DMS114 treated with DMSO at 0.1 percent for 48 hours (cell line): ENCODE data around the gene STX4.
"Not testable (repeated sequence)": the region's sequence is repeated elsewhere in the genome, so short reads cannot be mapped to it uniquely, and the experiment has no call there.

Experiments used
- DNase-seq: peaks from one replicate; lab custom pipeline; 2025; ENCODE audit not compliant: unreplicated experiment; lab: John Stamatoyannopoulos, UW

STX4 gene

GRCh38 chr16:30998852-30999761, 34.3 kb upstream of the STX4 start:
- DNase-seq, result no peak

DNA sequence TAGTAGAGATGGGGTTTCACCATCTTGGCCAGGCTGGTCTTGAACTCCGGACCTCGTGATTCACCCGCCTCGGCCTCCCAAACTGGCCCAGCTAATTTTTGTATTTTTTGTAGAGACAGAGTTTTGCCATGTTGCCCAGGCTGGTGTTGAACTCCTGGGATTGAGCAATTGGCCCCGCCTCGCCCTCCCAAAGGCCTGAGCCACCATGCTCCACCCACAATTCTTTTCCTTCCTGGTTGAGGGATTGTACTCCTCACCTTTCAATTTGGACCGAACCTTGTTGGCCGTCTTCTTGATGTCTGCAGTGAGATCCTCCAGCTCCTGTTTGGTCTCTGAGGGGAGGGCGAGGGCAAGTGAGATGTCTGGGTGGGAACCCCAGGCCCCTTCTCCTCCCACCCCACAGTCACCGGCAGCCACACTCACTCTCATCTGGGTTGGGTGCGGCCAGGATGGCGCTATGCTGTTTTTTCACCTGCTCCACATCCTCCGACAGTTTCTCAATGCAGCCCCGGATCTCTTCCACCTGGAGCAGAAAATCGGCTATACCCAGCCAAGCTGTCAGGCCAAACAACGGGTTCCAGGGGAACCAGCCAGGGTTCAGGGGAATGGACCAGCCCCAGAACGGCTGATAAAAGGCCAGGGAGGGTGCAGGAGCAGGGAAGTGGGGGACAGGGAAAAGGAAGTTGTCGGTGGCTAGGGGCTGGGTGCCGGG, 32.5 kb upstream of the STX4 start:
- no peak for DNase-seq

DNA sequence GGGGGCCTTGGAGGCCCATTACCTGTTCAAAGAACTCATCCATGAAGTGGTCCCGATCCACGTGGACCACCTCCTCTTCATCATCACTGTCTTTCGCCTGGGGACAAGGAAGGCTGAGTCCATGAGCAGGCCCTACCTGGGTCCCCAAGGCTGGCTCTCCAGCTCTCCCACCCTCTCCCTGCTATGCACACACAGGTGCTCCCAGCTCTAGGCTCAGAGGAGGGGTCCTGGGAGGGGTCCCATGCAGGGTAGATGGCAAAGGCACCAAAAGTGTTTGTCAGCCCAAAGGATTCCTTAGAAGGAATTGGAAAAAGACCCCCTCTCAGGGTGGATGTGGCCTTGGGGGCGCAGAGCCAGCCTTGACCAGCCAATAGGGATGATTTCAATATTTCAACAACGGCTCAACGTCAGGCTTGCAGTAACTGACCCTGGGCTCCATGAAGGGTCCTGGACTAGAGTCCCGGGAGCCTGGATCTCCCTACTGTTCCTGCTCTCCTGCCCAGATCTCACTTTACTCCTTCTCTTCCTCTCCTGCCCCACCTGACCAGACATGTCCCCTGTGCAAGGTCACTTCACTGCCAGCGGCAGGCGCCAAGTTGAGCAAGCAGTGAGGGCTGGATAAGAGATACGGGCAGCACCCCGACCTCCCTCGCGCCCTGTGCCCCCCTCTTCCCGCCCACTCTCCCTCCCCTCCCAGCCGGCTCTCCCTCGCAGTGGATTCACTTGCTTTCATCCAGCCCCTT, 31.7 kb upstream of the STX4 start:
- no peak for DNase-seq

GRCh38 chr16:31002250-31002700, 31.1 kb upstream of the STX4 start:
- no peak for DNase-seq

DNA sequence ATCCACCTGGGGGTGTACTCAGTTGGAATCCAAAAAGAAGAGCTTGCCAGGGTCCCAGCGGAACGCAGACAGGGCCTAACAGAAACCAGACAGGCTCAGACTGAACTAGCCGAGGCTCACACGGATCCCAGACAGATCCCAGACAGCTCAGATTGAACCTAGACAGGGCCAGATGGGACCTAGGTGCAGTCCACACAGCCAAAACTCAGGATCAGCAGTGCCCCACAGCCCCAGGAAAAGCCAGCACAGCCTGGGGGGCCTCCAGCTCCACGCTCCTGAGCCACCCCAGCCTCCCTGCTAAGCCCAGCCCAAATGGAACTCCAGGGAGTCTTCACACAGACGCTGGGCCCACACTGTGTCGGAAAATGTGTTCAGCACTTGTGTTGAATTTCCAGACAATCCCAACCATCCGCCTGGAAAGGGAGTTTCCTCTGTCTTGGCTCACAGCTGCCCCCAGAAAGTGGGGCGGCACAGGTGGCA, 30.5 kb upstream of the STX4 start:
- no peak for DNase-seq

GRCh38 chr16:31003744-31004143, 29.6 kb upstream of the STX4 start:
- no peak for DNase-seq

DNA sequence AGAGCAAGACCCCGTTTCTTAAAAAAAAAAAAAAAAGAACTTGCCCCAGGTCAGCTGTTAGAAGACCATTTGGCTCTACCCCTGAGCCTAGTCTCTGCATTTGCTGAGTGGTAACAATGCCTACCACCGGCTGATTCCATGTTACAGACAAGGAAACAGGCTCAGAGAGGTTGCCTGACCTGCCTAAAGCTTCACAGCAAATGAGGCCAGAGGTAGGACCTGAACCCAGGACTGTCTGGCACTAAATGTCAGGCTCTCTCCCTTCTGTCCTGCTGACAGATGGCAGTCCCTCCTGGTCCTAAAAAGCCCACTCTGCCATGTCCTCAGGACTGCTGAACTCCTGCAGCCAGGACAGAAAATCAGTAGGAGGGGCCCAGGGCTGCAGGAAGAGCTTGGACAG, 28.7 kb upstream of the STX4 start:
- DNase-seq, result no peak

GRCh38 chr16:31005350-31006085, 27.8 kb upstream of the STX4 start:
- DNase-seq, result no peak

DNA sequence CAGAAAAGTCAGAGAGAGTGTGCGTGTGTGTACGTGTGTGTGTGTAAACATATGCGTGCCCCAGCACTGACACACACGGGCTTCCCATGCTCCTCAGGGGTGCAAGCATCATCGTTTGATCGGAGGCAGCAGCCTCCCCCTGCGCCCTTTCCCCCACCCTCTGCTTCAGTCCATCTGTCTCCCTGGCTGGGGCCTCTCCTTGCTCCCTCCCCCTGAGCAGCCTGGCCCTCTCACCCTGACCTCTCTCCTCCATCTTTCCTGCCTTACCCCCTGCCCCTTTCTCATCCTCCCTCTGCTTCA, 27.3 kb upstream of the STX4 start:
- no peak for DNase-seq

GRCh38 chr16:31006589-31006988, 26.8 kb upstream of the STX4 start:
- no peak for DNase-seq

- DNase-seq, result no peak
These were observed 25.7 kb upstream of the STX4 start for GRCh38 chr16:31007684-31008083.

DNA sequence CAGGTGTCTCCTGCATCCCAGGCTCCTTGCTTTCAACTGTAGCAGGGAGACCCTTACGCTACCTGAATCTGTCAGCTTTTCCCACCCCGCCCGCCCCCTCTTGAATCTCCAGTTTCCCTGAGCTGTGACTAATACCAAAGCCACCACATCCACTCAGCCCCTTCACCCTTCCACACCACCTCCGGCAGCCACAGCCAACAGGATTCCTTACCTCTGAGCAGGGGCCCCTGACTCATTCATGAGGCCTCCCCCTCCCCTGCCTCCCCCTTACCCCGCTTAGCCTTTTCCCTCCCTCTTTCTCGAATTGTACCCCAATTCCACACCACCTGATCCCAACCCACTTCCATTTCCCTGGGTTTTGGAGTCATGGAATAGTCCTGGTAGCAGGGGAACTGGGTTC, 25.2 kb upstream of the STX4 start:
- no peak for DNase-seq

DNA sequence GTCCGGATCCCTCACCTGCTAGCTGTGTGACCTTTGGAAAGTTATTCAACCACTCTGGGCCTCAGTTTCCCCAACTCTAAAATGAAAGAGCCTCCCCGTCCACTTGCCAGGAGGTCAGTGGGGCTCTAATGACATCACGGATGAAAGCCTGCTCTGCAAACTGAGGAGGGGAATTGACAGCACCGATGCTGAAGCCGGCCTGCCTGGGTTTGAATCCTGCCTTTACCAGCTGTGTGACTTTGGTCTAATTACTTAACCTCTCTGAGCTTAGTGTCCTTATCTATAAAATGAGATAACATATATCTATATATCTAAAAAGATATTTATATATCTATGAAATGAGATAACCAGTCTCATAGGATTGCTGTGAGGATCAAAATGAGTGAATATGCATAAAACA, 24.8 kb upstream of the STX4 start:
- DNase-seq, result no peak

- no peak for DNase-seq
These were observed 24.2 kb upstream of the STX4 start for GRCh38 chr16:31009120-31009519.

GRCh38 chr16:31009894-31010584, 23.3 kb upstream of the STX4 start:
- DNase-seq, result no peak

DNA sequence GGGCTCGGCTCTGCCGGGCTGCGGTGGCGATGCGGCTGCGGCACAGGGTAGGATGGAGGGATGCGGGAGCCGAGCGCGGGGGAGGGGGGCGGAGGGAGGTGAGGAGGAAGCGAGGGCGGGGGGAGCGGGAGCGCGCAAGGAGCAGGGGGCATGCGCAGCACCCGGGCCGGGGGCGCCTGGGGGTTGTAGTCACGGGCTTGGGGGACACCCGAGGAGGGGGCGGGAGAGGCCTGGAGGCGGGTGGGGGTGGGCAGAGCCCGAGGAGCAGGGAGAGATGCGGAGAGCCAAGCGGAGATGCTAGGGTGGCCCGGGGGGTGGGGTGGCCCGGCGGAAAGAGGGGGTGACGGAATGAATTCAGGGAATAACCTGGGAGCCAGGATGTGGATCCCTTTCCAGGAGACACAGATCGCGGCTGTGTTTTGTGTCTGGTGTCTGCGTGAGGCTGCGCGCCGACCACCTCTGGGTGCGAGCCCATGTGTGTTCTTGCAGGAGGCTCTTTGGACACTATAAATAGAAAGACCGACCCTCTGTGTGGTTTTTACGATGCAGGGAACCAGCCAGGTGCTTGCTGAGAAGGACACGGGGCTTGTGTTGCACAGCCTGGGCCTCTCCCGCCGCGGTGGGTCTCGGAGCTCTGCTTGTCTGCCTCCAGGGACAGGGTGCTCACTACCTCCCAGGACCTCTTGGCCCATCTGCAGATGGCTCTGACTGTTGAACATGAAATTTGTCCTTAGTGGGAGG, 22.6 kb upstream of the STX4 start, which contains the start of gene STX1B:
TSS of gene STX1B (minus strand) at position 54 of the 741 bp plus-strand sequence. CDS start 242 bp downstream, outside the sequence.
- DNase-seq, result no peak

DNA sequence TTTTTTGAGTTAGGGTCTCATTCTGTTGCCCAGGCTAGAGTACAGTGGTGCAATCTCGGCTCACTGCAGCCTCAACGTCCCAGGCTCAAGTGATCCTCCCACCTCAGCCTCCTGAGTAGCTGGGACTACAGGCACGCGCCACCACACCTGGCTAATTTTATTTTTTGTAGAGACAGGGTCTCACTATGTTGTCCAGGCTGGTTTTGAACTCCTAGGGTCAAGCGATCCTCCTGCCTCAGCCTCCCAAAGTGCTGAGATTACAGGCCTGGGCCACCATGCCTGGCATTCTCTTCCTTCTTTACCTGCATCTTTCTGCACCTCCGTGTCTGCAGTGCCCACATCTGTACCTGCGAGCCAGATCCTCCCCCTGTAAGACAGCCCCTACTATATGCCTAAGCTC, 21.5 kb upstream of the STX4 start:
- not testable (repeated sequence) for DNase-seq

DNA sequence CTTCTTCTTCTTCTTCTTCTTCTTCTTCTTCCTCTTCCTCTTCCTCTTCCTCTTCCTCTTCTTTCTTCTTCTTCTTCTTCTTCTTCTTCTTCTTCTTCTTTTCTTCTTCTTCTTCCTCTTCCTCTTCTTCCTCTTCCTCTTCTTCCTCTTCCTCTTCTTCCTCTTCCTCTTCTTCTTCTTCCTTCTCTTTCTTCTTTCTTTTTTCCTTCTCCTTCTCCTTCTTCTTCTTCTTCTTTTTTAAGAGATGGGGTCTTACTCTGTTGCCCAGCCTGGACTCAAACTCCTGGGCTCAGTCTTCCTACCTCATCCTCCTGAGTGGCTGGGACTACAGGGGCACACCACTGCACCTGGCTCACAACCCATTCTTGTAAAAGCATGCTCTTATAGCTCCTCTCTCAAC, 20.1 kb upstream of the STX4 start:
- DNase-seq, result not testable (repeated sequence)

DNA sequence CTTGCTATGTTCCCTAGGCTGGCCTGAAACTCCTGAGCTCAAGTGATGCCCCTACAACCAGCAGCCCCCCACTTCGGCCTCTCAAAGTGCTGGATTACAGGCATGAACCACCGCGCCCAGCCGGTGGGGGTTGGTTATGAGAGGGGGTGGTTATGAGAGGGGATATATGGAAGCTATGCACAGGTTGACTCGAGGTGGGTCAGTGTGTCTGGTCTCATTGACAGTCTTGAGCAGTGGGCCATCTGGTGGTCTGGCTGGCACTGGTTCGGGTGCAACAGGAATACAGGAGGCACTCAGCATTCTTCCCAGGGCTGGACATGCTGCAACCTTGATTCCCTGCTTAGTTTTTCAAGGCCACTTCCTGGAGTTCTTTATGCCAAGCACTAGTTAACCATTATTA, 17.3 kb upstream of the STX4 start:
- DNase-seq, result no peak

GRCh38 chr16:31017756-31018155, 15.6 kb upstream of the STX4 start:
- DNase-seq, result not testable (repeated sequence)
